Measurements from ENCODE around the gene HSPA1L. TPM values are rescaled to one million over a fixed set of nuclear protein-coding genes. Genes with fewer than 3 reads are reported as not detected.
A peak's percentile ranks its signal among the peaks of the same experiment; 100 is the strongest.

The HSPA1L gene
- total and polyA plus RNA-seq, 2 experiments from 2014 or later: 1.0 to 1.4 TPM

- H3K27me3 ChIP-seq: no peaks in the 10 kb centered on the region
- H3K9me3 ChIP-seq (ENCODE audit: low read depth): no peaks in the 10 kb centered on the region
- peak overlapping the region; percentile 88 for H3K27ac ChIP-seq
- no peak for TF ChIP-seq EZH2 (IDR thresholded peaks at IDR 0.05; ENCODE audit: borderline replicate concordance)
- no peak for TF ChIP-seq CTCF (IDR thresholded peaks at IDR 0.05; ENCODE audit: poor library complexity)
- TF ChIP-seq EZH2phosphoT487 (IDR thresholded peaks at IDR 0.05; ENCODE audit: low read depth, severe bottlenecking, unreplicated experiment): no peak
- H3K9me2 ChIP-seq (replicated peaks; ENCODE audit: insufficient read depth): no peaks in the 10 kb centered on the region
- no peaks in the 10 kb centered on the region for H3K36me3 ChIP-seq (replicated peaks; ENCODE audit: insufficient read depth, low read depth)
- WGBS (ENCODE audit: low lambda C conversion rate, missing lambda C conversion rate): 2% methylated on average over 59 of the region's 59 CpGs
- H4K20me1 ChIP-seq (ENCODE audit: insufficient read depth, poor library complexity, severe bottlenecking): peaks cover 29% of the 10 kb centered on the region
- peak overlapping the region; percentile 51 for H2AFZ ChIP-seq
- H3K79me2 ChIP-seq: peaks cover 78% of the 10 kb centered on the region
- H3K4me1 ChIP-seq (ENCODE audit: insufficient read depth): peaks cover 28% of the 10 kb centered on the region
- H3K4me2 ChIP-seq: peak overlapping the region; percentile 82
- H3K4me3 ChIP-seq: peak overlapping the region; percentile 62
- peak; percentile 94 for DNase-seq (ENCODE audit: low spot score)
Measured at GRCh38 chr6:31834367-31835250, 19.5 kb upstream of the HSPA1L start.

DNA sequence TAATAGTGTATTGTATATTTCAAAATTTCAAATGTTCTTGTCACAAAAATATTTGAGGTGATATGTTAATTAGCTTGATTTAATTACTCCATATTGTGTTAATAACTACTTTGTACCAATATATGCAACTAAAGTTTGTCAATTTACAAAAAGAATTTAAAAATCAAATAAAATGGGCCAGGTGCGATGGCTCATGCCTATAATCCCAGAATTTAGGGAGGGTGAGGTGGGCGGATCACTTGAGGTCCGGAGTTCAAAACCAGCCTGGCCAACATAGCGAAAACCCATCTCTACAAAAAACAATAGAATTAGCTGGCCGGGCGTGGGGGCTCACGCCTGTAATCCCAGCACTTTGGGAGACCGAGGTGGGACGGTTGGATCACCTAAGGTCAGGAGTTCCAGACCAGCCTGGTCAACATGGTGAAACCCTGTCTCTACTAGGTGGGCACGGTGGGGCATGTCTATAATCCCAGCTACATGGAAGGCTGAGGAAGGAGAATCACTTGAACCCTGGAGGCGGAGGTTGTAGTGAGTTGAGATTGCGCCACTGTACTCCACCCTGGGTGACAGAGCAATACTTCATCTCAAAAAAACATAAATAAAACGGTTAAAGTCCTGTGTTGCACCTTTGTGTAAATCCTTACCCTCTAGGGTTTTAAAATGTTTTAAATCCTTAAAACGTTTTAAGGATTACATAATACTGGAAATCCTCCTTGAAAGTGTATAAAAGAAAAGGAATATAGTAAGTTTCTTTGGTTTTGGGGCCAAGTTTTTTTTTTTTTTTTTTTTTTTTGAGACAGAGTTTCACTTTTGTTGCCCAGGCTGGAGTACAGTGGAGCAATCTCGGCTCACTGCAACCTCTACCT lies 16.5 kb upstream of the HSPA1L start:
- Histone ChIP-seq H2AFZ (no peak overlapping the region), H3K9me3 (ENCODE audit: low read depth) (no peaks in the 10 kb centered on the region), H3K79me2 (peaks cover 54% of the 10 kb centered on the region), H3K9me2 (replicated peaks; ENCODE audit: insufficient read depth) (no peaks in the 10 kb centered on the region), H3K27ac (peak overlapping the region; percentile 86), H3K4me3 (peak overlapping the region; percentile 75), H3K4me1 (ENCODE audit: insufficient read depth) (peaks cover 15% of the 10 kb centered on the region), H3K36me3 (replicated peaks; ENCODE audit: insufficient read depth, low read depth) (no peaks in the 10 kb centered on the region), H3K4me2 (peak overlapping the region; percentile 85), H4K20me1 (ENCODE audit: insufficient read depth, poor library complexity, severe bottlenecking) (peaks cover 4% of the 10 kb centered on the region), H3K27me3 (no peaks in the 10 kb centered on the region)
- DNase-seq (ENCODE audit: low spot score): no peak
- TF ChIP-seq EZH2phosphoT487 (IDR thresholded peaks at IDR 0.05; ENCODE audit: low read depth, severe bottlenecking, unreplicated experiment) (no peak), CTCF (IDR thresholded peaks at IDR 0.05; ENCODE audit: poor library complexity) (no peak), EZH2 (IDR thresholded peaks at IDR 0.05; ENCODE audit: borderline replicate concordance) (no peak)
- WGBS (ENCODE audit: low lambda C conversion rate, missing lambda C conversion rate): 92% methylated on average over 15 of the region's 15 CpGs

GRCh38 chr6:31830886-31831335 lies 15.8 kb upstream of the HSPA1L start:
- no peaks in the 10 kb centered on the region for H3K9me2 ChIP-seq (replicated peaks; ENCODE audit: insufficient read depth)
- WGBS (ENCODE audit: low lambda C conversion rate, missing lambda C conversion rate): 74% methylated on average over 6 of the region's 6 CpGs
- peak overlapping the region; percentile 85 for H3K4me2 ChIP-seq
- peaks cover 48% of the 10 kb centered on the region for H3K79me2 ChIP-seq
- H2AFZ ChIP-seq: peak overlapping the region; percentile 41
- peak overlapping the region; percentile 75 for H3K4me3 ChIP-seq
- no peaks in the 10 kb centered on the region for H3K36me3 ChIP-seq (replicated peaks; ENCODE audit: insufficient read depth, low read depth)
- no peaks in the 10 kb centered on the region for H3K9me3 ChIP-seq (ENCODE audit: low read depth)
- H3K27me3 ChIP-seq: no peaks in the 10 kb centered on the region
- peak overlapping the region; percentile 86 for H3K27ac ChIP-seq
- H3K4me1 ChIP-seq (ENCODE audit: insufficient read depth): peaks cover 22% of the 10 kb centered on the region
- no peaks in the 10 kb centered on the region for H4K20me1 ChIP-seq (ENCODE audit: insufficient read depth, poor library complexity, severe bottlenecking)
- no peak for TF ChIP-seq CTCF (IDR thresholded peaks at IDR 0.05; ENCODE audit: poor library complexity)
- TF ChIP-seq EZH2 (IDR thresholded peaks at IDR 0.05; ENCODE audit: borderline replicate concordance): no peak
- no peak for TF ChIP-seq EZH2phosphoT487 (IDR thresholded peaks at IDR 0.05; ENCODE audit: low read depth, severe bottlenecking, unreplicated experiment)
- no peak for DNase-seq (ENCODE audit: low spot score)
